Hepatocyte (in vitro differentiated cells): ENCODE data around the gene MAPK8IP2.

Source experiments
- CTCF ChIP-seq: fragments of 200-600 bp; sonication (generic); IDR thresholded peaks from 2 replicates; pipeline ENCODE4 v1.5.1; 2016; ENCODE audit warnings: antibody characterized with exemption, mild to moderate bottlenecking; ENCODE audit not compliant: poor library complexity
- EZH2 ChIP-seq: fragments of 200-600 bp; sonication (generic); IDR thresholded peaks from 2 replicates; pipeline ENCODE4 v1.6.1; 2016; ENCODE audit warnings: antibody characterized with exemption, mild to moderate bottlenecking, borderline replicate concordance
- EZH2phosphoT487 ChIP-seq: fragments of 200-600 bp; sonication (generic); IDR thresholded peaks from one replicate; pipeline ENCODE4 v1.6.1; 2018; ENCODE audit warnings: antibody characterized with exemption, mild to moderate bottlenecking, low read depth, moderate library complexity; ENCODE audit not compliant: unreplicated experiment, severe bottlenecking

- TF ChIP-seq CTCF (no peak), EZH2phosphoT487 (no peak), EZH2 (no peak)
Observed at GRCh38 chr22:50607659-50608020, 7.0 kb downstream of the MAPK8IP2 start.
